Activated CD4-positive, alpha-beta T cell treated with anti-CD3 and anti-CD28 coated beads, Interleukin-2, amount 10 ng/mL, durations not matched to agents 7 days and 5 days (primary cell): ENCODE data around the gene TRIM16. TPM values are rescaled to one million over a fixed set of nuclear protein-coding genes. Genes with fewer than 3 reads are reported as not detected.

Experiments used
- total RNA-seq, 2 experiments: library from RNA; stranded (reverse); gene quantifications; one replicate each; pipeline ENCODE4 v1.2.3, GENCODE V29; 2021

Gene TRIM16
- total RNA-seq, 2 experiments from 2014 or later, result 7.2 to 8.7 TPM

Other genes with a start within 250 kb of the TRIM16 start
- 1 to 10 TPM; 1.5 to 2.7 TPM for gene CDRT4, start 216.7 kb downstream of the TRIM16 start, total RNA-seq
- 1 to 10 TPM; 5.0 to 7.0 TPM for gene TVP23C, start 120.8 kb downstream of the TRIM16 start, total RNA-seq
- gene FBXW10B, start 64.6 kb downstream of the TRIM16 start, total RNA-seq, result under 1 TPM; 0.44 to 0.60 TPM
- gene ZNF286A, start 15.4 kb upstream of the TRIM16 start, total RNA-seq, result 10 to 100 TPM; 18.0 to 21.2 TPM
- gene TBC1D26, start 48.0 kb upstream of the TRIM16 start, total RNA-seq, result not detected